ENCODE results near the gene EDA.

DNA sequence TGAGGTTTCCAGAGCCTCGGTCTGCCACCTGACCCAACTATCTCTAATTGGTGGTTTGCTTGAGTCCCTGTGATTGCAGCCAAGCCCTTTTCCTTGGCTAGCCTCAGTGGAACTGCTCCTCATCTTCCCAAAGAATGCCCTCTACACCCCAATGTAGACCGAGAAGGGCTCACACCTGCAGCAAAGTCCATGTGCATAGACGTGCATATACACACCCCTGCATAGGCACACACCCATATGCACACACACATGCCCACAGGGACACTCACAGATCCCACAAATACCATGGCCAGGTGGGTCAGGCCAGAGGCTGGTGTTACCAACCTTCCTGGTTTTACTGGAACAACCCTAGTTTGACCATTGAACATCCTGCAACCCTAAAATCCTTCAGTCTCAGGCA is 433.5 kb downstream of the EDA start:
- TF ChIP-seq, protein P1, sequence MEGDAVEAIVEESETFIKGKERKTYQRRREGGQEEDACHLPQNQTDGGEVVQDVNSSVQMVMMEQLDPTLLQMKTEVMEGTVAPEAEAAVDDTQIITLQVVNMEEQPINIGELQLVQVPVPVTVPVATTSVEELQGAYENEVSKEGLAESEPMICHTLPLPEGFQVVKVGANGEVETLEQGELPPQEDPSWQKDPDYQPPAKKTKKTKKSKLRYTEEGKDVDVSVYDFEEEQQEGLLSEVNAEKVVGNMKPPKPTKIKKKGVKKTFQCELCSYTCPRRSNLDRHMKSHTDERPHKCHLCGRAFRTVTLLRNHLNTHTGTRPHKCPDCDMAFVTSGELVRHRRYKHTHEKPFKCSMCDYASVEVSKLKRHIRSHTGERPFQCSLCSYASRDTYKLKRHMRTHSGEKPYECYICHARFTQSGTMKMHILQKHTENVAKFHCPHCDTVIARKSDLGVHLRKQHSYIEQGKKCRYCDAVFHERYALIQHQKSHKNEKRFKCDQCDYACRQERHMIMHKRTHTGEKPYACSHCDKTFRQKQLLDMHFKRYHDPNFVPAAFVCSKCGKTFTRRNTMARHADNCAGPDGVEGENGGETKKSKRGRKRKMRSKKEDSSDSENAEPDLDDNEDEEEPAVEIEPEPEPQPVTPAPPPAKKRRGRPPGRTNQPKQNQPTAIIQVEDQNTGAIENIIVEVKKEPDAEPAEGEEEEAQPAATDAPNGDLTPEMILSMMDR (IDR thresholded peaks at IDR 0.05) = no peak
- no peak for TF ChIP-seq POLR2A (IDR thresholded peaks at IDR 0.05)
- no peak for TF ChIP-seq POLR2AphosphoS5 (IDR thresholded peaks at IDR 0.05)
